ENCODE measurements around the gene ABCC1.

The ABCC1 gene

DNA sequence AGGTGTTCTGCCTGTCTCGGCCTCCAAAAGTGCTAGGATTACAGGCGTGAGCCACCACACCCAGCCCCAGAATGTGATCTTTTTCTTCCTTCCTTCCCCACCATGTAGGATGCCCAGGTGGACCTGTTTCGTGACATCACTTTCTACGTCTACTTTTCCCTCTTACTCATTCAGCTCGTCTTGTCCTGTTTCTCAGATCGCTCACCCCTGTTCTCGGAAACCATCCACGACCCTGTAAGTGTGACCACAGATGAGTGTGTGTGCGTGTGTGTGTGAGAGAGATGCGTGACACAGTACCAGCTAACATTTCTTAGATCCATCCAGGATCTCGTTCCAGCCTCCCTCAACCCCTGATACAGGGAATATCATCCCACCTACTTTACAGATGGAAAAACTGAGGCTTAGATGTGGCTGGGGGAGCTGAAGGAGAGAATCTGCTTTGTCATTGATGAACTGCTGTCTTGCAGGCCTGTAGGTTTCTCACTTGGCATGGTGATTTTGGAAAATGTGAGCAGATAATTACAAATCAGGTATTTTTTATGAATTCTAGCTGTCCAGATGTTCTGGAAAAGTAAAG is 67.1 kb downstream of the ABCC1 start:
- Histone ChIP-seq H3K36me3 (ENCODE audit: insufficient read depth, low read length) (peaks cover 80% of the 10 kb centered on the region), H2AFZ (ENCODE audit: low read length) (no peak overlapping the region), H3K9me2 (ENCODE audit: low read depth, low read length) (no peaks in the 10 kb centered on the region), H3F3A (ENCODE audit: insufficient read depth, low read length) (no peaks in the 10 kb centered on the region), H3K27ac (ENCODE audit: low read depth, low read length, poor library complexity, severe bottlenecking) (peak overlapping the region; percentile 4), H3K9ac (ENCODE audit: low read length) (no peak overlapping the region), H4K20me1 (ENCODE audit: insufficient read depth, low read length) (no peaks in the 10 kb centered on the region), H3K27me3 (ENCODE audit: insufficient read depth, low read length) (no peaks in the 10 kb centered on the region), H3K9me3 (ENCODE audit: low read length) (no peaks in the 10 kb centered on the region), H3K4me2 (ENCODE audit: low read length) (no peak overlapping the region), H3K4me3 (ENCODE audit: low read depth, low read length, poor library complexity, severe bottlenecking) (no peak overlapping the region), H3K79me2 (ENCODE audit: insufficient read depth, low read length) (no peaks in the 10 kb centered on the region), H3K4me1 (ENCODE audit: insufficient read depth, low read length, severe bottlenecking) (peaks cover 22% of the 10 kb centered on the region)
- TF ChIP-seq EZH2 (IDR thresholded peaks at IDR 0.05; ENCODE audit: borderline replicate concordance, low read length): no peak
- TF ChIP-seq, protein P1, sequence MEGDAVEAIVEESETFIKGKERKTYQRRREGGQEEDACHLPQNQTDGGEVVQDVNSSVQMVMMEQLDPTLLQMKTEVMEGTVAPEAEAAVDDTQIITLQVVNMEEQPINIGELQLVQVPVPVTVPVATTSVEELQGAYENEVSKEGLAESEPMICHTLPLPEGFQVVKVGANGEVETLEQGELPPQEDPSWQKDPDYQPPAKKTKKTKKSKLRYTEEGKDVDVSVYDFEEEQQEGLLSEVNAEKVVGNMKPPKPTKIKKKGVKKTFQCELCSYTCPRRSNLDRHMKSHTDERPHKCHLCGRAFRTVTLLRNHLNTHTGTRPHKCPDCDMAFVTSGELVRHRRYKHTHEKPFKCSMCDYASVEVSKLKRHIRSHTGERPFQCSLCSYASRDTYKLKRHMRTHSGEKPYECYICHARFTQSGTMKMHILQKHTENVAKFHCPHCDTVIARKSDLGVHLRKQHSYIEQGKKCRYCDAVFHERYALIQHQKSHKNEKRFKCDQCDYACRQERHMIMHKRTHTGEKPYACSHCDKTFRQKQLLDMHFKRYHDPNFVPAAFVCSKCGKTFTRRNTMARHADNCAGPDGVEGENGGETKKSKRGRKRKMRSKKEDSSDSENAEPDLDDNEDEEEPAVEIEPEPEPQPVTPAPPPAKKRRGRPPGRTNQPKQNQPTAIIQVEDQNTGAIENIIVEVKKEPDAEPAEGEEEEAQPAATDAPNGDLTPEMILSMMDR (IDR thresholded peaks at IDR 0.05; ENCODE audit: low read length): no peak

DNA sequence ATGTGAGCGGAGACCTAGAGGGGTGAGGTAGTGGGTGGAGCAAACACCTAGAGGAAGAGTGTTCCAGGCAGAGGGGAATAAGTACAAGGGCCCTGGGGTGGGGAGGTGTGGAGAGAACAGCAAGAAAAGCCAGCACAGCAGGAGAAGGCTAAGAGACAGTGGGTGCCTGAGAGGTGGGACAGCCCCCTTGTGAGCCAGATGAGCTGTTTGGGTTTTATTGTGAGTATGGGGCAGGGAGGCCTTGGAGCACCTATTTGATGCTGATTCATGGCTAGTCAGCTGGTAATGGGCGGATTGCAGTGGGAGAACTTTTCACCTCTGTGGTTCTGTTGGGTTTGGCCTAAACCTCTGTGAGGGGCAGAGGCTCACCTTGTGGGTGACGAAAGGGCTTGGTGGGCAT is 68.4 kb downstream of the ABCC1 start:
- Histone ChIP-seq H3K9ac (ENCODE audit: low read length) (no peak overlapping the region), H3K27ac (ENCODE audit: low read depth, low read length, poor library complexity, severe bottlenecking) (no peak overlapping the region), H3K36me3 (ENCODE audit: insufficient read depth, low read length) (peaks cover 71% of the 10 kb centered on the region), H3K27me3 (ENCODE audit: insufficient read depth, low read length) (no peaks in the 10 kb centered on the region), H2AFZ (ENCODE audit: low read length) (no peak overlapping the region), H3F3A (ENCODE audit: insufficient read depth, low read length) (no peaks in the 10 kb centered on the region), H3K4me1 (ENCODE audit: insufficient read depth, low read length, severe bottlenecking) (peaks cover 36% of the 10 kb centered on the region), H3K79me2 (ENCODE audit: insufficient read depth, low read length) (no peaks in the 10 kb centered on the region), H3K4me2 (ENCODE audit: low read length) (no peak overlapping the region), H3K9me2 (ENCODE audit: low read depth, low read length) (no peaks in the 10 kb centered on the region), H4K20me1 (ENCODE audit: insufficient read depth, low read length) (no peaks in the 10 kb centered on the region), H3K9me3 (ENCODE audit: low read length) (no peaks in the 10 kb centered on the region), H3K4me3 (ENCODE audit: low read depth, low read length, poor library complexity, severe bottlenecking) (no peak overlapping the region)
- TF ChIP-seq, protein P1 (IDR thresholded peaks at IDR 0.05; ENCODE audit: low read length): no peak
- TF ChIP-seq EZH2 (IDR thresholded peaks at IDR 0.05; ENCODE audit: borderline replicate concordance, low read length): no peak

DNA sequence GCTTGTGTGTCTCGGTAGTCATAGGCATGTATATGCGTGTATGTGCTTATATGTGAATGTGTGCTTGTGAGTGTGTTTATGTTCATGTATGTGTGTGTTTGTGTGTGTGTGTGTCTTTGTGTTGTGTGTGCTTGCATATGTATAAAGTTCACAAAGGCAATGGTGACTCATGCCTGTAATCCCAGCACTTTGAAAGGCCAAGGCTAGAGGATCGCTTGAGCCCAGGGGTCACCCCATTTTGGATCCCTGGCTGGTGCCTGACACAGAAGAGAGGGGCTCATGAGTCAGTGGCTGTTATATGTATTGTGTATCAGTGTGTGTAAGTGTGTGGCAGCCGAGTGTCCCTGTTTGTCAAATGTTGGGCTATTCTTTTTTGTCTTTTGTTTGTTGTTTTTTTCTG is 69.3 kb downstream of the ABCC1 start:
- no peaks in the 10 kb centered on the region for H3K9me3 ChIP-seq (ENCODE audit: low read length)
- H3K4me1 ChIP-seq (ENCODE audit: insufficient read depth, low read length, severe bottlenecking): peaks cover 45% of the 10 kb centered on the region
- no peak overlapping the region for H3K4me2 ChIP-seq (ENCODE audit: low read length)
- no peaks in the 10 kb centered on the region for H3K79me2 ChIP-seq (ENCODE audit: insufficient read depth, low read length)
- no peaks in the 10 kb centered on the region for H3K9me2 ChIP-seq (ENCODE audit: low read depth, low read length)
- no peaks in the 10 kb centered on the region for H4K20me1 ChIP-seq (ENCODE audit: insufficient read depth, low read length)
- peaks cover 67% of the 10 kb centered on the region for H3K36me3 ChIP-seq (ENCODE audit: insufficient read depth, low read length)
- no peak overlapping the region for H3K4me3 ChIP-seq (ENCODE audit: low read depth, low read length, poor library complexity, severe bottlenecking)
- TF ChIP-seq, protein P1 (IDR thresholded peaks at IDR 0.05; ENCODE audit: low read length): no peak
- H3F3A ChIP-seq (ENCODE audit: insufficient read depth, low read length): no peaks in the 10 kb centered on the region
- no peaks in the 10 kb centered on the region for H3K27me3 ChIP-seq (ENCODE audit: insufficient read depth, low read length)
- H2AFZ ChIP-seq (ENCODE audit: low read length): no peak overlapping the region
- no peak overlapping the region for H3K9ac ChIP-seq (ENCODE audit: low read length)
- no peak overlapping the region for H3K27ac ChIP-seq (ENCODE audit: low read depth, low read length, poor library complexity, severe bottlenecking)
